ENCODE measurements around the gene RARRES1. TPM values are rescaled to one million over a fixed set of nuclear protein-coding genes. Genes with fewer than 3 reads are reported as not detected.

RARRES1 gene
- 10 to 100 TPM in 5 of 6 donors, 1 to 10 TPM in 1; 7.0 to 44.6 (median 27.7) TPM for total RNA-seq

GRCh38 chr3:158731938-158732855 lies at the start of gene RARRES1:
TSS of gene RARRES1 (minus strand) at chr3:158732457. CDS start at chr3:158732415, 42 bp downstream.
- Histone ChIP-seq H3K27ac (peak within 1 kb of the TSS; percentile 61 to 82 (median 80)), H3K27me3 (no peaks in the 10 kb centered on the region), H3K4me3 (peak within 1 kb of the TSS; percentile 53 to 69 (median 60)), H3K9me3 (peaks cover 0 to 5% (median 2%) of the 10 kb centered on the region in 4 donors), H3K4me1 (peaks cover 22 to 40% (median 27%) of the 10 kb centered on the region in 4 donors), H3K36me3 (no peaks in the 10 kb centered on the region)
- TF ChIP-seq, protein P1, sequence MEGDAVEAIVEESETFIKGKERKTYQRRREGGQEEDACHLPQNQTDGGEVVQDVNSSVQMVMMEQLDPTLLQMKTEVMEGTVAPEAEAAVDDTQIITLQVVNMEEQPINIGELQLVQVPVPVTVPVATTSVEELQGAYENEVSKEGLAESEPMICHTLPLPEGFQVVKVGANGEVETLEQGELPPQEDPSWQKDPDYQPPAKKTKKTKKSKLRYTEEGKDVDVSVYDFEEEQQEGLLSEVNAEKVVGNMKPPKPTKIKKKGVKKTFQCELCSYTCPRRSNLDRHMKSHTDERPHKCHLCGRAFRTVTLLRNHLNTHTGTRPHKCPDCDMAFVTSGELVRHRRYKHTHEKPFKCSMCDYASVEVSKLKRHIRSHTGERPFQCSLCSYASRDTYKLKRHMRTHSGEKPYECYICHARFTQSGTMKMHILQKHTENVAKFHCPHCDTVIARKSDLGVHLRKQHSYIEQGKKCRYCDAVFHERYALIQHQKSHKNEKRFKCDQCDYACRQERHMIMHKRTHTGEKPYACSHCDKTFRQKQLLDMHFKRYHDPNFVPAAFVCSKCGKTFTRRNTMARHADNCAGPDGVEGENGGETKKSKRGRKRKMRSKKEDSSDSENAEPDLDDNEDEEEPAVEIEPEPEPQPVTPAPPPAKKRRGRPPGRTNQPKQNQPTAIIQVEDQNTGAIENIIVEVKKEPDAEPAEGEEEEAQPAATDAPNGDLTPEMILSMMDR (IDR thresholded peaks at IDR 0.05): no peak
- TF ChIP-seq EP300 (IDR thresholded peaks at IDR 0.05): no peak
- TF ChIP-seq POLR2AphosphoS5 (IDR thresholded peaks at IDR 0.05): peak; percentile 35 to 49
- TF ChIP-seq POLR2A (IDR thresholded peaks at IDR 0.05): peak in 1 of 4 donors; percentile 44
- 4 to 12% methylated on average over 24 to 36 of the region's 101 CpGs for WGBS, 2 donors
- ATAC-seq (ENCODE audit: low FRiP score in 2 of 2) (peak; percentile 72 to 90), DNase-seq (peak; percentile 76 to 94)

DNA sequence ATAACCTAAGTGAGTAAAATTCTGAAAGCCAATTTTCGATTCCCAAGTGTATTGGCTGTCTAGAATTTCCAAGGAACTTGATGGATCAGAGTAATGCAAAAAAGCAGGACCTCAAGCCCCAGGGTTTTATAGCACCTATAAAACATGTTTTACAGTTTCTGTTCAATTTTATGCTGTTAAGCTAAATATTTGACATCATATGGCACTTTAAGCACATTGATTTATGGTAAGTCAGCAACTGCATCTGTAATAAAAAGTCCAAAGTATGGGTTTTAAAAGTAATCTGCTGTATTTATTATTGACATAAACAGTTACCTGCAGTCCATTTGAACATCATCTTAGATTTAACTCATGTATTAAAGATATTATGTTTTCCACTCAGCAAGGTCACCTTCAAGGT lies 49.6 kb upstream of the RARRES1 start:
- WGBS, 2 donors: 83 to 84% methylated on average over 1 of the region's 1 CpG
- Histone ChIP-seq H3K4me3 (no peak overlapping the region), H3K9me3 (no peaks in the 10 kb centered on the region), H3K27me3 (no peaks in the 10 kb centered on the region), H3K27ac (no peak overlapping the region), H3K4me1 (peaks cover 0 to 7% (median 4%) of the 10 kb centered on the region in 4 donors), H3K36me3 (no peaks in the 10 kb centered on the region)
- no peak for DNase-seq
- TF ChIP-seq POLR2AphosphoS5 (IDR thresholded peaks at IDR 0.05) (no peak), EP300 (IDR thresholded peaks at IDR 0.05) (no peak), POLR2A (IDR thresholded peaks at IDR 0.05) (no peak)
- TF ChIP-seq, protein P1 (IDR thresholded peaks at IDR 0.05): no peak
- ATAC-seq (ENCODE audit: low FRiP score in 2 of 2): no peak

DNA sequence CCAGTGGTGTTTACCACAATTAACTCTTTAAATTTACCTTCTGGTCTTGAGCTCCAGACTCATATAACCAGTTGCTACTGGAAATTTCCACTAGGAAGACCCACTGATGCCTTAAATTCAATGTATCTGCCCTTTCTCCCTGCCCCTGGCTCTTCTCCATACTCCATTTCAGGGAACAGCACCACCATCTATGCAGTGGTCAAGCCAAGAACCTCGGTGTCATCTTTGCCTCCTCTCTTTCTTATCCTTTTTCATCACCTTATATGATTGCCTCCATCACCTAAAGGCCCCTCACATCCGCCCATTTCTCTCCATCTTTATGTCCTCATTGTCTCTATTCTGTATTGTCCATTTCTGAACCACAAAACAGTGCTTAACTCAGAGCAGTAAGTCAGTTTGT lies 48.9 kb upstream of the RARRES1 start:
- Histone ChIP-seq H3K36me3 (no peaks in the 10 kb centered on the region), H3K4me1 (peaks cover 0 to 7% (median 4%) of the 10 kb centered on the region in 4 donors), H3K9me3 (no peaks in the 10 kb centered on the region), H3K27ac (peak overlapping the region in 1 of 4 donors; percentile 40), H3K4me3 (no peak overlapping the region), H3K27me3 (no peaks in the 10 kb centered on the region)
- no peak for TF ChIP-seq POLR2AphosphoS5 (IDR thresholded peaks at IDR 0.05)
- TF ChIP-seq, protein P1 (IDR thresholded peaks at IDR 0.05): no peak
- no peak for TF ChIP-seq POLR2A (IDR thresholded peaks at IDR 0.05)
- TF ChIP-seq EP300 (IDR thresholded peaks at IDR 0.05): no peak
- ATAC-seq (ENCODE audit: low FRiP score in 2 of 2) (no peak), DNase-seq (no peak)
- 84 to 90% methylated on average over 2 of the region's 2 CpGs for WGBS, 2 donors

GRCh38 chr3:158780766-158781165 lies 48.5 kb upstream of the RARRES1 start:
- Histone ChIP-seq H3K27me3 (no peaks in the 10 kb centered on the region), H3K27ac (no peak overlapping the region), H3K36me3 (no peaks in the 10 kb centered on the region), H3K4me3 (no peak overlapping the region), H3K4me1 (peaks cover 0 to 11% (median 6%) of the 10 kb centered on the region in 4 donors), H3K9me3 (no peaks in the 10 kb centered on the region)
- ATAC-seq (ENCODE audit: low FRiP score in 2 of 2): no peak
- WGBS, 2 donors: 59 to 82% methylated on average over 1 of the region's 1 CpG
- TF ChIP-seq EP300 (IDR thresholded peaks at IDR 0.05) (no peak), POLR2A (IDR thresholded peaks at IDR 0.05) (no peak), POLR2AphosphoS5 (IDR thresholded peaks at IDR 0.05) (no peak)
- TF ChIP-seq, protein P1 (IDR thresholded peaks at IDR 0.05): no peak
- no peak for DNase-seq
